HG03103 (cell line): Measurements from ENCODE around the gene PPP2R3B.
"Not testable (repeated sequence)": the region's sequence is repeated elsewhere in the genome, so short reads cannot be mapped to it uniquely, and the experiment has no call there.

Experiments
- ATAC-seq: cut with Tn5 transposase; IDR thresholded peaks from one replicate; pipeline ENCODE4 v1.9.1; 2021; ENCODE audit warnings: low read depth; ENCODE audit not compliant: unreplicated experiment

The PPP2R3B gene

GRCh38 chrX:308821-309520, 77.7 kb downstream of the PPP2R3B start:
- ATAC-seq: no peak

DNA sequence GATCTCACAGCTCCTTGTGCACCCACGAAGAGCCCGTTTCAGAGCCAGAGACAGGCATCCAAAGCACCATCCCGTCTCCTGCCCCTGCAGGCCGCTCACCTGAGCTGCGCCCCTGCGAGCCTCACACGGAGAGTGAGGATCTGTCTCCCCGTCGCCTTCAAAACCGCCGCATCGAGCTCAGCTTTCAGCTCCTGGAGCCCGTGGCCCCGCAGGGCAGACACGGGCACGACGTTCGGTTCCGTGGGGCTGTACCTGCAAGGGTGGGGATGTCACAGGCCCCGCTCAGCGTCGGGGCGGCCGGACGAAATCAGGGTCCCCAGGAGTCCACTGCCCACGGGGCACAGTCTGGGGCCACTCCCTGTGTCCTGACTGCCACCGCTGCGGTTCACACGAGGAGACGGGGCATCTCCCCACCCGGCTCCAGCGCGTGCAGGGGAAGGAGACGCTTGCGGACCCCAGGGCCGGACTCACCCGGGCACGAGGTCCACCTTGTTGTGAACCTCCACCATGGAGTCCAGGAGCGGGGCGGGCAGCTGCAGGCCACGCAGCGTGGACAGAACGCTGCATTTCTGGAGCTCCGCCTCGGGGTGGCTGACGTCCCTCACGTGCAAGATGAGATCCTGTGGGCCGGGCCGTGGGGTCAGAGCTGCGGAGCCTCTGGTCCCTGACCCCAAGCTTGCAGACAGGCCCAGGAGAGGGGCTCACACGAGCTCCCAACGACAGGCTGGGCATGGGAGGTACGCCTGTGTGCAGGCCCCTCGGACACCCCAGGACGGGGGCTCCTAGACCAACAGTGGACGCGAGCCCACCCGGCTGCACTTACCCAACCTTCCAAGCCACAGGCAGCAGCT, 79.2 kb downstream of the PPP2R3B start:
- ATAC-seq: no peak

- not testable (repeated sequence) for ATAC-seq
Measured at GRCh38 chrX:306614-307251, 80.0 kb downstream of the PPP2R3B start.

DNA sequence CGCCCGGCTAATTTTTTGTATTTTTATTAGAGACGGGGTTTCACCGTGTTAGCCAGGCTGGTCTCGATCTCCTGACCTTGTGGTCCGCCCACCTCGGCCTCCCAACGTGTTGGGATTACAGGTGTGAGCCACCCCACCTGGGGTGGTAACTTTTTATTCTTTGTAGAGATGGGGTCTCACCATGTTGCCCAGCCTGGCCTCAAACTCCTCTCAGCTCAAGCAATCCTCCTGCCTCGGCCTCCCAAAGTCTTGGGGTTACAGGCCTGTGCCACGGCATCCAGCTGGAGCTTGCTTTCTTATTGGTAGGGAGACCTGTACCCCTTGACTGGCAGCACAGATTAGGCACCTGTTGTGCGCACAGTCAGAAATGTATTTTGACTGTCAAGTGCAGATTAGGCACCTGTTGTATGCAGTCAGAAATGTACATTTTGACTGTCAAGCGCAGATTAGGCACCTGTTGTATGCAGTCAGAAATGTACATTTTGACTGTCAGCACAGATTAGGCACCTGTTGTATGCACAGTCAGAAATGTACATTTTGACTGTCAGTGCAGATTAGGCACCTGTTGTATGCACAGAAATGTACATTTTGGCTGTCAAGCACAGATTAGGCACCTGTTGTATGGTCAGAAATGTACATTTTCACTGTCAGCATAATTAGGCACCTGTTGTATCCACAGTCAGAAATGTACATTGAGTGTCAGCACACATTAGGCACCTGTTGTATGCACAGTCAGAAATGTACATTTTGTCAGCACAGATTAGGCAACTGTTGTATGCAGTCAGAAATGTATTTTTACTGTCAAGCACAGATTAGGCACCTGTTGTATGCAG, 80.7 kb downstream of the PPP2R3B start:
- not testable (repeated sequence) for ATAC-seq

- ATAC-seq: no peak
Measured at GRCh38 chrX:302975-303374, 83.7 kb downstream of the PPP2R3B start.

- ATAC-seq: no peak
Measured at GRCh38 chrX:300334-300733, 86.4 kb downstream of the PPP2R3B start.

GRCh38 chrX:298993-299392, 87.7 kb downstream of the PPP2R3B start:
- no peak for ATAC-seq

- ATAC-seq: no peak
Measured at GRCh38 chrX:295136-295535, 91.6 kb downstream of the PPP2R3B start.

- no peak for ATAC-seq
Measured at GRCh38 chrX:292900-293897, 93.5 kb downstream of the PPP2R3B start.

- ATAC-seq: no peak
Measured at GRCh38 chrX:291411-291901, 95.3 kb downstream of the PPP2R3B start.

DNA sequence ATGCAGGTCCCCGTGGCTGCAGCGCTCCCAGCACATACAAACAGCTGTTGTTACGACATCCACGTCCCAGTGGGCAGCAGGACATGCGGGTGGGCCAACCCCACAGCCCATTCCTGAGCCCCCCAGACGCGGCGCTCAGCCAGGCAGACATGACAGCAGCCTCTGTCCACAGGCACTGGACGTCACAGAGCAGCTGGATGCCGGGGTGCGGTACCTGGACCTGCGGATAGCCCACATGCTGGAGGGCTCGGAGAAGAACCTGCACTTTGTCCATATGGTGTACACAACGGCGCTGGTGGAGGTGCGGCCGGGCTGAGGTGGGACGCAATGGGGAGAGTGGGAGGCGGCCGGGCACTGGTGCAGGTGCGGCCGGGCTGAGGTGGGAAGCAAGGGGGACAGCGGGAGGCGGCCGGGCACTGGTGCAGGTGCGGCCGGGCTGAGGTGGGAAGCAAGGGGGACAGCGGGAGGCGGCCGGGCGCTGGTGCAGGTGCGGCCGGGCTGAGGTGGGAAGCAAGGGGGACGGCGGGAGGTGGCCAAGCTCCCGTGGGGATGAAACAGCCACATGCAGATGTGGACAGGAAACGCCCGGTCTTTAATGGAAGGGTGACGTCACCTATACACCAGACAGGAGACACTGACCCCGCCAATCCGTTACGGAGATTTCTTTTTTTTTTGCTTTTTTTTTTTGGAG, 96.1 kb downstream of the PPP2R3B start:
- no peak for ATAC-seq

DNA sequence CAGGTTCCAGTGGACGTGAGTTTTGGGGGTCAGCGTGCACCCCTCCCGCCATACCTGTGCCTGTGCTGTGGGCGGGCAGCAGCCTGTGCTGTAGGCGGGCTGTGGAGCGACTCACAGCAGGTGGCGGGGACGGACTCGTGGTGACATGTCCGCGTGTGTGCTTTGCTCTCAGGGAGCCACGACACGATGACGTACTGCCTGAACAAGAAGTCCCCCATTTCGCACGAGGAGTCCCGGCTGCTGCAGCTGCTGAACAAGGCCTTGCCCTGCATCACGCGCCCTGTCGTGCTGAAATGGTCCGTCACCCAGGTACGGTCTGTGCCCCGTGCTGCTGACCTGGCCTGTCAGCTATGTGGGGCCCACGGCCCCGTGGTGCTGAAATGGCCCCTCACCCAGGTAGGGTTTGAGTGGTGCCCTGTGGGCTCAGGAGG, 98.1 kb downstream of the PPP2R3B start:
- ATAC-seq: no peak

GRCh38 chrX:287670-288069, 99.0 kb downstream of the PPP2R3B start:
- ATAC-seq: no peak

- no peak for ATAC-seq
Measured at GRCh38 chrX:285076-285677, 101.5 kb downstream of the PPP2R3B start.
